ENCODE measurements around the gene PLCB1.

PLCB1 gene

DNA sequence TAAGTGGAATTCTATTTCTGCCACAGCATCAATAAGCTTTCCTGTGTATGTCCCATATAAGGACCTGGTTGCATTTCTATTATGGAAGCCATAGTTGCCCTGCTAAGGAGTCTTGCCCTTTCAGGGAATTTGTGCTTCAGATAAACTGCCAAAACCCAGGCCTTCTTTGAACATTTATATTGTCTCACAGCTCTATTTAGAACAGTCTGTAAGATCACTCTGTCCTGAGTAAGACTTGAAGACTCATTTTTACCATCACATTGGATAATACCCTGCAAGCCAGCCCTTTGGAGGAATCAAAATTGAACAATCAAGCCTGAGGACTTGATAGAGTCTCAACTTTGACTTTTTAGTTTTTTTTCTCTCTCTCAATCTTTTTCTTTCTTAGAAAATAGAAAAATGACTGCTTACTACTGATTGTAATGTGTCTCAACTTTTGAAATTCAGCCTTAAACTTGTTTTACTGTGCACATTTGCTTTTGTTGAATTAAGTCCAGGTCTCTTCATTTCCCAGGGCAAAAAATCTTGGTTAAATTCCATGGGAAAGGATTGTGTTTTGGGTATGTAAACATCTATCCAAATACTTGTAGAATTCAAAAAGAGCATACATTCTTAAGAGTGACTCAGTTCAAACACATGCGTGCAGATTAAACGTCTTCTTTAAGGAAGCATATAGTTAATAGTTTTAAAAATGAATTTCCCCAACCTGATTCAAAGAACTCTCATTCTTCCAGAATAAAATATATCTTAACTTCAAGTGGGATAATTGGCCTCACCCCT lies 91.2 kb downstream of the PLCB1 start:
- no peak overlapping the region for H2BK120ac ChIP-seq (ENCODE audit: insufficient read depth, low read length, poor library complexity)
- no peaks in the 10 kb centered on the region for H3K79me1 ChIP-seq (ENCODE audit: low read length)
- no peak overlapping the region for H2AK5ac ChIP-seq (ENCODE audit: low read length)
- H2AFZ ChIP-seq (ENCODE audit: insufficient read depth, low read length, poor library complexity) = no peak overlapping the region
- no peak overlapping the region for H3K4ac ChIP-seq (ENCODE audit: low read depth, low read length)
- no peak overlapping the region for H3K4me2 ChIP-seq (ENCODE audit: low read length)
- H3K14ac ChIP-seq (ENCODE audit: low read length) = no peak overlapping the region
- no peak overlapping the region for H3K18ac ChIP-seq (ENCODE audit: low read length)
- H4K8ac ChIP-seq (ENCODE audit: low read depth, low read length) = no peak overlapping the region
- no peaks in the 10 kb centered on the region for H3K36me3 ChIP-seq (ENCODE audit: control insufficient read depth in 1 of 2, insufficient read depth in 2 of 2, low read length in 2 of 2)
- WGBS (ENCODE audit: extremely low coverage, insufficient coverage, insufficient read length) = no CpG with 5 or more reads among the region's 2 CpGs
- DNase-seq = peak in 1 of 2 donors; percentile 59
- H3K4me1 ChIP-seq (ENCODE audit: control insufficient read depth in 1 of 2, insufficient read depth in 2 of 2, low read length in 2 of 2) = no peaks in the 10 kb centered on the region
- no peak overlapping the region for H3K9ac ChIP-seq (ENCODE audit: low read length)
- H2BK12ac ChIP-seq (ENCODE audit: low read length) = no peak overlapping the region
- no peaks in the 10 kb centered on the region for H3K9me3 ChIP-seq (ENCODE audit: insufficient read depth, low read depth, low read length)
- H3K79me2 ChIP-seq (ENCODE audit: control insufficient read depth, insufficient read depth, low read length, poor library complexity) = no peaks in the 10 kb centered on the region
- no peak overlapping the region for H3K23ac ChIP-seq (ENCODE audit: low read length)
- no peak overlapping the region for H3K4me3 ChIP-seq (ENCODE audit: low read depth, low read length)
- no peak overlapping the region for H4K91ac ChIP-seq (ENCODE audit: low read depth, low read length)
- H2BK5ac ChIP-seq (ENCODE audit: low read depth, low read length, poor library complexity) = no peak overlapping the region
- no peak overlapping the region for H3K27ac ChIP-seq (ENCODE audit: low read depth, low read length)
- H3K27me3 ChIP-seq (ENCODE audit: insufficient read depth, low read length) = no peaks in the 10 kb centered on the region
- no peak overlapping the region for H4K12ac ChIP-seq (ENCODE audit: low read depth, low read length)

GRCh38 chr20:8225658-8226057 lies 93.6 kb downstream of the PLCB1 start:
- no peak overlapping the region for H4K91ac ChIP-seq (ENCODE audit: low read depth, low read length)
- H3K79me1 ChIP-seq (ENCODE audit: low read length) = no peaks in the 10 kb centered on the region
- H3K9me3 ChIP-seq (ENCODE audit: insufficient read depth, low read depth, low read length) = no peaks in the 10 kb centered on the region
- no peaks in the 10 kb centered on the region for H3K79me2 ChIP-seq (ENCODE audit: control insufficient read depth, insufficient read depth, low read length, poor library complexity)
- H3K27ac ChIP-seq (ENCODE audit: low read depth, low read length) = no peak overlapping the region
- H2AK5ac ChIP-seq (ENCODE audit: low read length) = no peak overlapping the region
- no peak overlapping the region for H2BK12ac ChIP-seq (ENCODE audit: low read length)
- no peaks in the 10 kb centered on the region for H3K36me3 ChIP-seq (ENCODE audit: control insufficient read depth in 1 of 2, insufficient read depth in 2 of 2, low read length in 2 of 2)
- DNase-seq = no peak
- WGBS (ENCODE audit: extremely low coverage, insufficient coverage, insufficient read length) = no CpG with 5 or more reads among the region's 3 CpGs
- H2BK5ac ChIP-seq (ENCODE audit: low read depth, low read length, poor library complexity) = no peak overlapping the region
- H3K14ac ChIP-seq (ENCODE audit: low read length) = no peak overlapping the region
- peaks cover 0 to 2% of the 10 kb centered on the region in 2 experiments for H3K4me1 ChIP-seq (ENCODE audit: control insufficient read depth in 1 of 2, insufficient read depth in 2 of 2, low read length in 2 of 2)
- H3K23ac ChIP-seq (ENCODE audit: low read length) = no peak overlapping the region
- no peak overlapping the region for H4K12ac ChIP-seq (ENCODE audit: low read depth, low read length)
- H3K4me2 ChIP-seq (ENCODE audit: low read length) = no peak overlapping the region
- no peak overlapping the region for H3K4me3 ChIP-seq (ENCODE audit: low read depth, low read length)
- no peak overlapping the region for H2BK120ac ChIP-seq (ENCODE audit: insufficient read depth, low read length, poor library complexity)
- H3K27me3 ChIP-seq (ENCODE audit: insufficient read depth, low read length) = no peaks in the 10 kb centered on the region
- H3K9ac ChIP-seq (ENCODE audit: low read length) = no peak overlapping the region
- H3K18ac ChIP-seq (ENCODE audit: low read length) = no peak overlapping the region
- H3K4ac ChIP-seq (ENCODE audit: low read depth, low read length) = no peak overlapping the region
- H2AFZ ChIP-seq (ENCODE audit: insufficient read depth, low read length, poor library complexity) = no peak overlapping the region
- no peak overlapping the region for H4K8ac ChIP-seq (ENCODE audit: low read depth, low read length)

DNA sequence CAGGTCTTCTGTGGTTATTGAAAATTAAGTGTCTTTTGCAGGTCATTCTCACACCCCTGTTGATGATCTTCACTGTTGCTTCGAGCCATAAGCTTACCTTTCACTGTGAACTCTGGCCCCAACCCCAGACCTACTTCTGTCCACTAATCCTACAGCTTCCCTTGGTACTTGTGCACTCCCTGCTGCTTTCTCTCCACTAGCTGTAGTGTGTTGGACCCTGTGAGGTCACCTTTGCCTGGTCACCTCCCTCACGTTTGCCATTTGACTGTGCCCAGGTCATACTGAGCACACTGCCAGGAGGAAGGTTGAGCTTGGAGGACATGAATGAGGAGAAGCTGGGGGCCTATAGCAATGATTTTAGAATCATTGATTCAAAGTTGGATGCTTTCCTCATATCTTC lies 94.0 kb downstream of the PLCB1 start:
- no peak overlapping the region for H2BK12ac ChIP-seq (ENCODE audit: low read length)
- H3K4ac ChIP-seq (ENCODE audit: low read depth, low read length) = no peak overlapping the region
- H3K4me1 ChIP-seq (ENCODE audit: control insufficient read depth in 1 of 2, insufficient read depth in 2 of 2, low read length in 2 of 2) = peaks cover 0 to 2% of the 10 kb centered on the region in 2 experiments
- no peaks in the 10 kb centered on the region for H3K9me3 ChIP-seq (ENCODE audit: insufficient read depth, low read depth, low read length)
- no peaks in the 10 kb centered on the region for H3K79me2 ChIP-seq (ENCODE audit: control insufficient read depth, insufficient read depth, low read length, poor library complexity)
- no peak overlapping the region for H3K23ac ChIP-seq (ENCODE audit: low read length)
- H2AK5ac ChIP-seq (ENCODE audit: low read length) = no peak overlapping the region
- H3K36me3 ChIP-seq (ENCODE audit: control insufficient read depth in 1 of 2, insufficient read depth in 2 of 2, low read length in 2 of 2) = no peaks in the 10 kb centered on the region
- no peak overlapping the region for H3K4me2 ChIP-seq (ENCODE audit: low read length)
- no peak overlapping the region for H3K18ac ChIP-seq (ENCODE audit: low read length)
- H4K91ac ChIP-seq (ENCODE audit: low read depth, low read length) = no peak overlapping the region
- DNase-seq = no peak
- no peak overlapping the region for H4K12ac ChIP-seq (ENCODE audit: low read depth, low read length)
- H2BK120ac ChIP-seq (ENCODE audit: insufficient read depth, low read length, poor library complexity) = no peak overlapping the region
- no peaks in the 10 kb centered on the region for H3K27me3 ChIP-seq (ENCODE audit: insufficient read depth, low read length)
- no peak overlapping the region for H3K9ac ChIP-seq (ENCODE audit: low read length)
- no CpG with 5 or more reads among the region's 2 CpGs for WGBS (ENCODE audit: extremely low coverage, insufficient coverage, insufficient read length)
- no peaks in the 10 kb centered on the region for H3K79me1 ChIP-seq (ENCODE audit: low read length)
- H4K8ac ChIP-seq (ENCODE audit: low read depth, low read length) = no peak overlapping the region
- no peak overlapping the region for H3K14ac ChIP-seq (ENCODE audit: low read length)
- H3K27ac ChIP-seq (ENCODE audit: low read depth, low read length) = no peak overlapping the region
- H2AFZ ChIP-seq (ENCODE audit: insufficient read depth, low read length, poor library complexity) = no peak overlapping the region
- no peak overlapping the region for H3K4me3 ChIP-seq (ENCODE audit: low read depth, low read length)
- H2BK5ac ChIP-seq (ENCODE audit: low read depth, low read length, poor library complexity) = no peak overlapping the region

DNA sequence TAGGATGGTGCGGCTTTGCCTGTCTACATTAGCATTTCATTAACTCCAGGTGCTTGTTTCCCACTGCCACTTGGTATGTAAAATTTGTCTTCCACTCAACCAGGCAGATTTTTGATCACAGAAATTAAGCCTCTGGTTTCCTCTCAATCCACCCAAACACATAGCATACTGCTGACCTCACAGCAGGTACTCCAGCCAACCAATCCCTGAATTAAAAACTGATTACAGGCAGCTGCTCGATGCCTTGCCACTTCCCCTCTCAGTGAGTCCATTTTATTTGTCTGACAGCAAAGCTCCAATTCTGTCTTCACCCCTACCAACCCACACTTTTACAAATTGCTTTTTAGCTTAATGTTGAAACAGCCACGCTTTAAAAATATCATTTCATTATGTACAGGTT lies 95.2 kb downstream of the PLCB1 start:
- H3K9me3 ChIP-seq (ENCODE audit: insufficient read depth, low read depth, low read length) = no peaks in the 10 kb centered on the region
- H2AK5ac ChIP-seq (ENCODE audit: low read length) = no peak overlapping the region
- H2BK5ac ChIP-seq (ENCODE audit: low read depth, low read length, poor library complexity) = no peak overlapping the region
- no peaks in the 10 kb centered on the region for H3K36me3 ChIP-seq (ENCODE audit: control insufficient read depth in 1 of 2, insufficient read depth in 2 of 2, low read length in 2 of 2)
- no peaks in the 10 kb centered on the region for H3K27me3 ChIP-seq (ENCODE audit: insufficient read depth, low read length)
- H2BK120ac ChIP-seq (ENCODE audit: insufficient read depth, low read length, poor library complexity) = no peak overlapping the region
- H3K4ac ChIP-seq (ENCODE audit: low read depth, low read length) = no peak overlapping the region
- H3K79me1 ChIP-seq (ENCODE audit: low read length) = no peaks in the 10 kb centered on the region
- no peak overlapping the region for H3K4me3 ChIP-seq (ENCODE audit: low read depth, low read length)
- H4K8ac ChIP-seq (ENCODE audit: low read depth, low read length) = no peak overlapping the region
- H3K4me1 ChIP-seq (ENCODE audit: control insufficient read depth in 1 of 2, insufficient read depth in 2 of 2, low read length in 2 of 2) = peaks cover 0 to 2% of the 10 kb centered on the region in 2 experiments
- H3K14ac ChIP-seq (ENCODE audit: low read length) = no peak overlapping the region
- no peak overlapping the region for H3K23ac ChIP-seq (ENCODE audit: low read length)
- no CpG with 5 or more reads among the region's 3 CpGs for WGBS (ENCODE audit: extremely low coverage, insufficient coverage, insufficient read length)
- no peak for DNase-seq
- no peak overlapping the region for H3K4me2 ChIP-seq (ENCODE audit: low read length)
- H4K91ac ChIP-seq (ENCODE audit: low read depth, low read length) = no peak overlapping the region
- no peak overlapping the region for H2AFZ ChIP-seq (ENCODE audit: insufficient read depth, low read length, poor library complexity)
- no peak overlapping the region for H4K12ac ChIP-seq (ENCODE audit: low read depth, low read length)
- H2BK12ac ChIP-seq (ENCODE audit: low read length) = no peak overlapping the region
- no peak overlapping the region for H3K18ac ChIP-seq (ENCODE audit: low read length)
- no peak overlapping the region for H3K27ac ChIP-seq (ENCODE audit: low read depth, low read length)
- H3K9ac ChIP-seq (ENCODE audit: low read length) = no peak overlapping the region
- no peaks in the 10 kb centered on the region for H3K79me2 ChIP-seq (ENCODE audit: control insufficient read depth, insufficient read depth, low read length, poor library complexity)

Data from trophoblast cell (in vitro differentiated cells and primary cell).